Measurements from ENCODE around the gene NFKBIB.
A peak's percentile ranks its signal among the peaks of the same experiment; 100 is the strongest.
"Not testable (repeated sequence)": the region's sequence is repeated elsewhere in the genome, so short reads cannot be mapped to it uniquely, and the experiment has no call there.

The NFKBIB gene, protein sequence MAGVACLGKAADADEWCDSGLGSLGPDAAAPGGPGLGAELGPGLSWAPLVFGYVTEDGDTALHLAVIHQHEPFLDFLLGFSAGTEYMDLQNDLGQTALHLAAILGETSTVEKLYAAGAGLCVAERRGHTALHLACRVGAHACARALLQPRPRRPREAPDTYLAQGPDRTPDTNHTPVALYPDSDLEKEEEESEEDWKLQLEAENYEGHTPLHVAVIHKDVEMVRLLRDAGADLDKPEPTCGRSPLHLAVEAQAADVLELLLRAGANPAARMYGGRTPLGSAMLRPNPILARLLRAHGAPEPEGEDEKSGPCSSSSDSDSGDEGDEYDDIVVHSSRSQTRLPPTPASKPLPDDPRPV

GRCh38 chr19:38899447-38900201 is at the start of gene NFKBIB, which contains the start of gene SIRT2:
Gene NFKBIB (plus strand): TSS chr19:38899969. CDS start chr19:38900033, 64 bp downstream.
Gene SIRT2 (minus strand): TSS chr19:38899618. CDS start chr19:38899521, 97 bp downstream.
- DNase-seq = peak; percentile 99

- peak; percentile 80 for DNase-seq
Observed at GRCh38 chr19:38850436-38850975, 49.3 kb upstream of the NFKBIB start.

DNA sequence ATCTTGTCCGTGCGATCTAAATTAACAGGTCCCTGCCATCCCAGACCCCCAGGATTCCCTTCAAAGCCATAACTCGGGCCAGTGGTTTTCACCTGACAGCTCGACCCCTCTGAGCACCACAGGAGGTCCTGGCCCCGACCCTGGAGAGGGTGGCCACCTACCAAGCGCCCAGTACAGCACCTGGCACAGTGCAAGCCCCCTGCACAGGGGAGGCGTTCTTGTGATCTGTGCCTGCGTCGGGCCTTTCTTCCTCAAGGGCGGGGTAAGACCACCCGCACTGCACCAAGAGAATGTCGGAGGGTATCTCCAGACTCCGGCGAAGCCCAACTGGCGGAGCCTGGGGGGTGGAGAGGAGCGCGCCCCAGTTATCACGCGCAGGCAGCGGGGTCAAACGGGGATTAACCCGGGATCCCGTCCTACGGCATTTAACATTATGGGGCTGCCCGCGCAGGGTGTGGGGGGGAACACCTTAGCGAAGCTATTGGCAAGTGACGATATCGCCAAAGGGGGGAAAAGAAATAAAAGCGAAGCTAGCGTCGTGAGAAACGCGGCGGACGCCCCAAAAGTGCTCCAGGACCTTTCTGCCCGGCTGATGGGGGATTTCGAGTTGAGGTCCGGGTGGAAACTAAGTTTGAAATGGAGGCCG is 48.7 kb upstream of the NFKBIB start:
- DNase-seq = no peak

DNA sequence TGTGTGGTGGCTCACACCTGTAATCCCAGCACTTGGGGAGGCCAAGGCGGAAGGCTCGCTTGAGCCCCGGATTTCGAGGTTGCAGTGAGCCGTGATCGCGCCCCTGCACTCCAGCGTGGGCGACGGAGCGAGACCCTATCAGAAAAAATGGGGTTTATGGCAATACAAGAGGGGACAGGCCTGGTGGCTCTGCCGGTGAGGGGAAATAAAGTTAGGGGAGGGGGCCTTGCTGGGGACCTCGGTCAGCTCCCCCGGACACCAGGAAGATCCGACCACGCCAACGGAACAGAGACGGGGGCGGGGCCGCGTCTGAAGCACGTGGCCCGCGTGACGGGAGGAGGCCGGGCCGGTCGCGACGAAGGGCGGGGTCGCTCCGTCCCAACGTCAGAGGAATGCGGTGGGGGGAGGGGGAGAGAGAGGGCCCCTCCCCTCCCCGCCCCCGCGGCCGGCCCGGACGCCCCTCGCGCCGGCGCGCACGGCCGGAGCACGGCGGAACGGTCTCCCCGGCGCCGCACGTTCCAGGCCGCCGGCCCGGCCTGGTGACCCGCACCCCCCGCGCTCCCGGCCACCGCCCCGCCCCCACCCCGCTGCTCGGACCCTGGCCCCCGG is 48.0 kb upstream of the NFKBIB start:
- DNase-seq = peak; percentile 80

DNA sequence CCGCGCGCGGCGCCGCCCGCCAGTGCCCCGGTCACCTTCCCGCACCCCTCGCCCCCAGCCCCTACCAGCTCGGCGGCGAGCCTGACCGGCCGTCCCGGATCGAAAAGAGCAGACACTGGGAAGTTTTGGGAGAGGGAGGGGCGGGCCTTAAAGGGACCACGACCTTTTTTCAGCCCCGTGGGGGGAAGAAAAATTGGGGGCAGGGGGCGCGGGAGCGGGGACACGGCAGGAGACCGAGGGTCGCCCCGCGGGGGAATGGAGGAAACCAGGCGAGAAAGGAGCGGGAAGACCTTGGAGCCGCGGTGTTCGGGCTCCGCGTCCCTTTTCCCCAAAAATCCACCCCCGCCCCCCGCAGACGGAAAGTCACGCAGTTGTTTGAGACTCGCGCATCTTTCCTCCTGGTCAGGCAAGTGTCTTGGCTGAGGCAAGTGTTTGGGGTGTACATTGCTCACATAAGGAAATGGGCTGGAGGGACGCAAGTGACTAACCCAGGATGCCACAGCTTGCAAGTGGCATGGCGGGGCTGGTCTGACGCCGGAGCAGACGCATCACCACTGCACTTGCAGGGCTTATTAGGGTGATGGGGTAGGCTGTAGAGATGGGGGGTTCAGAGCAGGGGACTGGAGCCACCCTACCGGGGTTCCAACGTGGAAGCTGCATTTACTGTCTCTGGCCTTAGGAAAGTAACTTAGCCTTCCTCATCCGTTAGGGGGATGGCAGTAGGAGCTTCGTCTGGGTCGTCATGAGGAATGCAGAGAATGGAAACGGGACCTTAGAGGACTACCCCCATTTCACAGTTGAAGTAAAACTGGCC is 47.3 kb upstream of the NFKBIB start:
- no peak for DNase-seq

GRCh38 chr19:38853214-38853613 is 46.6 kb upstream of the NFKBIB start:
- DNase-seq = no peak

- DNase-seq = not testable (repeated sequence)
Observed at GRCh38 chr19:38854961-38855360, 44.8 kb upstream of the NFKBIB start.

GRCh38 chr19:38855751-38856150 is 44.0 kb upstream of the NFKBIB start:
- DNase-seq = not testable (repeated sequence)

- no peak for DNase-seq
Observed at GRCh38 chr19:38856813-38857212, 43.0 kb upstream of the NFKBIB start.

- not testable (repeated sequence) for DNase-seq
Observed at GRCh38 chr19:38859631-38860204, 40.1 kb upstream of the NFKBIB start.

- no peak for DNase-seq
Observed at GRCh38 chr19:38861368-38861767, 38.4 kb upstream of the NFKBIB start.

- peak; percentile 89 for DNase-seq
Observed at GRCh38 chr19:38862321-38863059, 37.3 kb upstream of the NFKBIB start.

- DNase-seq = no peak
Observed at GRCh38 chr19:38867171-38867780, 32.5 kb upstream of the NFKBIB start.

GRCh38 chr19:38868551-38868950 is 31.2 kb upstream of the NFKBIB start:
- DNase-seq = no peak

GRCh38 chr19:38869160-38869835 is 30.5 kb upstream of the NFKBIB start:
- no peak for DNase-seq

GRCh38 chr19:38869836-38870607 is 29.7 kb upstream of the NFKBIB start:
- DNase-seq = no peak

GRCh38 chr19:38870612-38871011 is 29.2 kb upstream of the NFKBIB start:
- DNase-seq = no peak

- not testable (repeated sequence) for DNase-seq
Observed at GRCh38 chr19:38873400-38873799, 26.4 kb upstream of the NFKBIB start.
